GM18505 (cell line): ENCODE results near the gene SPG21.

ENCODE experiments used
- ATAC-seq: cut with Tn5 transposase; IDR thresholded peaks from one replicate; pipeline ENCODE4 v1.9.1; 2021; ENCODE audit not compliant: unreplicated experiment
- POLR2A ChIP-seq: IDR thresholded peaks from 4 replicates; pipeline ENCODE4 v1.6.1; 2011; ENCODE audit warnings: borderline replicate concordance; ENCODE audit not compliant: insufficient read depth, insufficient read length; ENCODE audit errors: extremely low read depth

SPG21 gene

DNA sequence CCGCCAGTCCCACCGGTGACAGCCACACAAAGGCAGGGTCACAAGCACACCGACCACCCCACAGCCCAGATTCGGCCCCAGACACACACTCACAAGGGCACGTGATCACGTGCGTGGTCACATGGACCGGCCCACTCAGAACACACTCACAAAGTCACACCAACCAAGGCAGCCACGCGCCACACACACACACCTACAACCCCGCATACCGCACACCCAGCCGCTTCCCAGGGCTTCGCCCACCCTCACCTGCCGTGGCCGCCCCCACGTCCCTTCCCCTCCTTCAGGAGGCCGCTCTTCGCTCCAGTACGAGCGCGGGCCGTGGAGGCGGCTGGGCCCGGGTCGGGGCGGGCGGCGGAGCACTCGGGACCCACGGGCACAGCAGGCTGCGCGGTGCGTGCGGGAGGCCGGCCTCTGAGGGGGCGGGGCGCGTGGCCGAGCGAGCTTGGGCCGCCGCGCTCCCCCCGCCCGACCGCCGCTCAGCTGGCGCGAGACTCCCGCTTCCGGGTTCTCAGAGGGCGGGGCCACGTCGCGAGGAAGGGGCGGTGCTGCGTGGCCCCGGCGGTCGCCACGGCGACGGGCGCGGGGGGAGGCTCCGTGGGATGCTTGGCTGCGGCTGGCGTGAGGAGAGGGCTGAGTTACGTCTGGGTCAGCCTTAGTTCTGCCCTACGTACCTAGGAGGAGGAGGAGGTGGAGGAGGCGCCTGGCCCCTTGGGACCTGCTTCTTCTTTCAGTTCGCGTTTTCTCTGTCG, at the start of gene SPG21:
Gene SPG21 (minus strand): TSS at position 499 of the 752 bp plus-strand sequence. CDS start 6,345 bp downstream, outside the sequence.
- TF ChIP-seq POLR2A = peak; percentile 86

GRCh38 chr15:65038836-65039235, 49.1 kb upstream of the SPG21 start:
- no peak for TF ChIP-seq POLR2A
- no peak for ATAC-seq

More for the DNA sequence above, at the start of gene SPG21:
- peak; percentile 94 for ATAC-seq

DNA sequence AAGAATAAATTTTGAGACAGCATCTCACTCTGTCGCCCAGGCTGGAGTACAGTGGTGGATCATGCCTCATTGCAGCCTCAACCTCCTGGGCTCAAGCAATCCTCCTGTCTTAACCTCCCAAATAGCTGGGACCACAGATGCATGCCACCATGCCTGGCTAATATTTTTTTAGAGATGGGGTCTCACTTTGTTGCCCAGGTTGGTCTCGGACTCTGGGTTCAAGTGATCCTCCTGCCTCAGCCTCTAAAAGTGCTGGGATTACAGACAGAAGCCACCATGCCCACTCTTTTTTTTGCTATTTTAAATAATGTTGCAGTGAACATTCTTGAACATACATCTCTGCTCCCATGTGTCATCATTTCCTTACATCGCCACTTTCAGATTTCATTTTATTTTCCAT, 48.7 kb upstream of the SPG21 start:
- no peak for TF ChIP-seq POLR2A
- no peak for ATAC-seq

DNA sequence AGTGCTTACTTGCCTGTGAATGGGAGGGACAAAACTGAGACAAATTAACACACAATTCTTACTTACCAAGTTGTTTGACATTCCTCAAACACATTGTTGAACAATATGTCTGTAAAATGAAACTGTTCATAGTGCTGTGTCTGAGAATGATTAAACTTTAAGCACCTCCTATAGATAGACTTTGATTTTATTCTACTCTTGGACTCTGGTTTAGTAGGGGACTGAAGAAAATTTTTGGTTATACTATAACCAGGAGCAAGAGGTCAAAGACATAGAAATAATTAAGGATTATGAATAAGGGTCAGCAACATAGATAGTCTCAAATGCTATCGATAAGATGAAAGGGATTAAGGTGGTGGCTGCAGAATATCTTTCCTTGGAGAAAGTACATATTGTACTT, 47.6 kb upstream of the SPG21 start:
- TF ChIP-seq POLR2A = no peak

DNA sequence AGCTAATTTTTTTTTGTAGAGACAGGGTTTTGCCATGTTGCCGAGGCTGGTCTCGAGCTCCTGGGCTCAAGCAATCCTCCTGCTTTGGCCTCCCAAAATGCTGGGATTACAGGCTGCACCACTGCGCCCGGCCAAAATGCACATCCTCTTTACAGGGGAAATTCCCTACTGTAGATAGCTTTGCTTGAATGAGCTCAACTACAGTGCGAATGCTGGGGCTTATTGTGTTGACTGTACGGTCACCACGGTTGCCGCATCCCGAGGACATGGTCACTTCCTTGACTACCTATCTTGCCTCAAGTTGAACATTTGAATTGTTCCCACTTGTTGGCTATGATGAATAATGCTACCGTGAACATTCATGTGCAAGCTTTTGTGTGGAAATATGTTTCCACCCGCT, 45.0 kb upstream of the SPG21 start:
- no peak for TF ChIP-seq POLR2A
- ATAC-seq = no peak

More for the DNA sequence above, 47.6 kb upstream of the SPG21 start:
- no peak for ATAC-seq

- ATAC-seq = no peak
These were observed 44.0 kb upstream of the SPG21 start for GRCh38 chr15:65033659-65034269.

GRCh38 chr15:65032801-65033537, 43.3 kb upstream of the SPG21 start:
- TF ChIP-seq POLR2A = no peak
- ATAC-seq = no peak

More at GRCh38 chr15:65033659-65034269, 44.0 kb upstream of the SPG21 start:
- no peak for TF ChIP-seq POLR2A

- no peak for ATAC-seq
- no peak for TF ChIP-seq POLR2A
These were observed 40.1 kb upstream of the SPG21 start for GRCh38 chr15:65029736-65030208.

GRCh38 chr15:65028921-65029735, 39.4 kb upstream of the SPG21 start, which contains the start of gene MTFMT:
Gene MTFMT (minus strand): TSS chr15:65029639. CDS start chr15:65029613, 26 bp downstream.
- peak; percentile 73 for ATAC-seq

GRCh38 chr15:65028338-65028737, 38.6 kb upstream of the SPG21 start:
- ATAC-seq = no peak
- no peak for TF ChIP-seq POLR2A

More at GRCh38 chr15:65028921-65029735, 39.4 kb upstream of the SPG21 start, which contains the start of gene MTFMT:
- TF ChIP-seq POLR2A = peak; percentile 92

- ATAC-seq = no peak
- TF ChIP-seq POLR2A = no peak
These were observed 37.9 kb upstream of the SPG21 start for GRCh38 chr15:65027593-65027992.

- no peak for TF ChIP-seq POLR2A
- no peak for ATAC-seq
These were observed 37.0 kb upstream of the SPG21 start for GRCh38 chr15:65026756-65027155.
